ENCODE results near the gene PRDM16. TPM values are rescaled to one million over a fixed set of nuclear protein-coding genes. Genes with fewer than 3 reads are reported as not detected.

Gene PRDM16
- total RNA-seq, 1 experiment from 2014 or later: 1.6 TPM

- TF ChIP-seq ZNF425 (CRISPR knock-in tag; conservative IDR thresholded peaks at IDR 0.05) (no peak), STAT6 (CRISPR knock-in tag; conservative IDR thresholded peaks at IDR 0.05; ENCODE audit: low read depth) (no peak), ETV6 (CRISPR knock-in tag; IDR thresholded peaks at IDR 0.05) (no peak), PRDM15 (CRISPR knock-in tag; IDR thresholded peaks at IDR 0.05) (no peak)
These were observed 224.6 kb downstream of the PRDM16 start (continued) for GRCh38 chr1:3293563-3294080.

GRCh38 chr1:3294450-3294849 is 225.4 kb downstream of the PRDM16 start:
- H3K4me1 Mint-ChIP-seq: no peaks in the 10 kb centered on the region
- H3K9me3 Mint-ChIP-seq: no peaks in the 10 kb centered on the region
- no peaks in the 10 kb centered on the region for H3K27me3 Mint-ChIP-seq (ENCODE audit: low read depth)
- CTCF ChIA-PET: interaction anchor here (1.6 kb wide), 1 partner anchor 130 kb away, joined by 9 read pairs; no protein-coding TSS in a partner anchor
- H3K27ac Mint-ChIP-seq: peak overlapping the region; percentile 27; the same call in 1 of the 2 replicates
- no peak overlapping the region for H3K4me3 Mint-ChIP-seq
- TF ChIP-seq NR3C1 (CRISPR knock-in tag; conservative IDR thresholded peaks at IDR 0.05; ENCODE audit: low read depth) (no peak), TEAD4 (CRISPR knock-in tag; IDR thresholded peaks at IDR 0.05) (no peak), ZNF396 (CRISPR knock-in tag; IDR thresholded peaks at IDR 0.05; ENCODE audit: borderline replicate concordance) (no peak), ZNF121 (CRISPR knock-in tag; IDR thresholded peaks at IDR 0.05) (no peak), CREM (CRISPR knock-in tag; IDR thresholded peaks at IDR 0.05) (no peak), SMAD4 (CRISPR knock-in tag; IDR thresholded peaks at IDR 0.05) (no peak), ZBTB43 (CRISPR knock-in tag; IDR thresholded peaks at IDR 0.05) (no peak), FOXP1 (CRISPR knock-in tag; IDR thresholded peaks at IDR 0.05; ENCODE audit: borderline replicate concordance) (no peak), ZNF138 (CRISPR knock-in tag; conservative IDR thresholded peaks at IDR 0.05) (no peak), ELF4 (CRISPR knock-in tag; IDR thresholded peaks at IDR 0.05; ENCODE audit: low read depth) (no peak), NFATC4 (CRISPR knock-in tag; IDR thresholded peaks at IDR 0.05) (no peak), ZNF317 (CRISPR knock-in tag; IDR thresholded peaks at IDR 0.05; ENCODE audit: borderline replicate concordance, low read depth) (no peak), E2F5 (CRISPR knock-in tag; IDR thresholded peaks at IDR 0.05) (no peak), MLX (CRISPR knock-in tag; IDR thresholded peaks at IDR 0.05) (no peak)
- POLR2A ChIA-PET: no interaction called here
- no peaks in the 10 kb centered on the region for H3K36me3 Mint-ChIP-seq
- no peak for ATAC-seq
- no peak for DNase-seq (ENCODE audit: low spot score)
